Calu3 (cell line): ENCODE results near the gene SPON2. TPM values are rescaled to one million over a fixed set of nuclear protein-coding genes. Genes with fewer than 3 reads are reported as not detected.

Experiments
- Bru-seq: library from RNA; stranded (reverse); fragments of 400-500 nt; gene quantifications from one replicate; lab custom pipeline; 2021; lab: Mats Ljungman, UMichigan
- BruChase-seq, 2 experiments: library from RNA; stranded (reverse); fragments of 400-500 nt; gene quantifications; one replicate each; lab custom pipeline; 2021; lab: Mats Ljungman, UMichigan
- BruUV-seq: library from RNA; stranded (reverse); fragments of 400-500 nt; replicated peaks from 2 replicates; lab custom pipeline; 2021; lab: Mats Ljungman, UMichigan
- CTCF ChIA-PET: fragments of 300-600 bp; sonication (Branson Sonifier 250); formaldehyde crosslinking; loops from one replicate; lab custom pipeline; 2022; ENCODE audit warnings: antibody characterized with exemption; lab: Charles Lee
- DNase-seq: peaks from one replicate; pipeline ENCODE4 v3.0.0; 2022
- H3K27ac Mint-ChIP-seq: one replicate; pipeline ENCODE4 v1.8.0; 2022; ENCODE audit warnings: mixed read lengths; ENCODE audit not compliant: unreplicated experiment
- H3K27me3 Mint-ChIP-seq: one replicate; pipeline ENCODE4 v1.8.0; 2022; ENCODE audit warnings: mixed read lengths; ENCODE audit not compliant: unreplicated experiment
- H3K36me3 Mint-ChIP-seq: one replicate; pipeline ENCODE4 v1.8.0; 2022; ENCODE audit warnings: mild to moderate bottlenecking, moderate library complexity, mixed read lengths; ENCODE audit not compliant: insufficient read depth, unreplicated experiment
- H3K4me1 Mint-ChIP-seq: one replicate; pipeline ENCODE4 v1.8.0; 2022; ENCODE audit warnings: mild to moderate bottlenecking, low read depth, mixed read lengths; ENCODE audit not compliant: unreplicated experiment
- H3K4me3 Mint-ChIP-seq: one replicate; pipeline ENCODE4 v1.8.0; 2022; ENCODE audit warnings: mild to moderate bottlenecking, low read depth, moderate library complexity, mixed read lengths; ENCODE audit not compliant: unreplicated experiment
- H3K9me3 Mint-ChIP-seq: one replicate; pipeline ENCODE4 v1.8.0; 2022; ENCODE audit warnings: low read depth, mixed read lengths; ENCODE audit not compliant: unreplicated experiment
- CTCF ChIP-seq: fragments of 200-600 bp; IDR thresholded peaks from one replicate; pipeline ENCODE4 v1.8.0; 2022; ENCODE audit warnings: antibody characterized with exemption; ENCODE audit not compliant: unreplicated experiment
- intact Hi-C: fragments of 100-400 bp; cut with micrococcal nuclease; formaldehyde crosslinking; loops from one replicate; pipeline ENCODE4 v1.10.0; 2022; ENCODE audit not compliant: unreplicated experiment
- long read RNA-seq: library from polyadenylated mRNA; stranded (forward); transcript quantifications from one replicate; pipeline ENCODE4 v2.0.0, GENCODE V29; 2022
- total RNA-seq: library from RNA; stranded (reverse); gene quantifications from 2 replicates; pipeline ENCODE4 v1.2.3, GENCODE V29; 2022

The SPON2 gene
- total RNA-seq, result 2.2 and 2.4 TPM in 2 replicates
- Bru-seq, nascent RNA, result percentile 27 among the genes with signal in this experiment
- percentile 38 among the genes with signal in this experiment for BruChase-seq, experiment 1, labeled RNA remaining after a 6-hour chase
- percentile 27 among the genes with signal in this experiment for BruChase-seq, experiment 2, labeled RNA remaining after a 2-hour chase
- long read RNA-seq, partial matches to known transcripts, result 0 of 1 reads
- long read RNA-seq, other reads (novel, unspliced or antisense), result 0 of 1 reads

- Mint-ChIP-seq H3K9me3 (no peaks in the 10 kb centered on the region), H3K27ac (no peak within 1 kb of the TSS)
- CTCF ChIA-PET, result no interaction called here
Observed at GRCh38 chr4:1172228-1172851, at the start of gene SPON2. Gene SPON2 (minus strand): TSS chr4:1172583.

GRCh38 chr4:1221155-1221870, 48.9 kb upstream of the SPON2 start:
- H3K9me3 Mint-ChIP-seq, result no peaks in the 10 kb centered on the region

More at GRCh38 chr4:1172228-1172851, at the start of gene SPON2:
- no peak for TF ChIP-seq CTCF
- no peak for DNase-seq
- Mint-ChIP-seq H3K36me3 (peaks cover 4% of the 10 kb centered on the region), H3K4me3 (peak within 1 kb of the TSS; percentile 32), H3K27me3 (peaks cover 12% of the 10 kb centered on the region), H3K4me1 (no peaks in the 10 kb centered on the region)
- intact Hi-C loops, result no loop called here
- no TSS peak for BruUV-seq

GRCh38 chr4:1220566-1220965, 48.2 kb upstream of the SPON2 start:
- H3K9me3 Mint-ChIP-seq, result no peaks in the 10 kb centered on the region
- CTCF ChIA-PET, result interaction anchor here (0.7 kb wide), 1 partner anchor 14 kb away, joined by 4 read pairs; no protein-coding TSS in a partner anchor

More at GRCh38 chr4:1221155-1221870, 48.9 kb upstream of the SPON2 start:
- Mint-ChIP-seq H3K4me3 (no peak overlapping the region), H3K36me3 (peaks cover 51% of the 10 kb centered on the region), H3K4me1 (no peaks in the 10 kb centered on the region), H3K27ac (no peak overlapping the region), H3K27me3 (no peaks in the 10 kb centered on the region)
- CTCF ChIA-PET, result no interaction called here
- intact Hi-C loops, result no loop called here
- no peak for DNase-seq
- no peak for TF ChIP-seq CTCF
- BruUV-seq, result no TSS peak

More at GRCh38 chr4:1220566-1220965, 48.2 kb upstream of the SPON2 start:
- intact Hi-C loops, result no loop called here
- no peak overlapping the region for H3K4me3 Mint-ChIP-seq
- no peaks in the 10 kb centered on the region for H3K4me1 Mint-ChIP-seq
- TF ChIP-seq CTCF, result no peak
- BruUV-seq, result no TSS peak
- H3K36me3 Mint-ChIP-seq, result peaks cover 48% of the 10 kb centered on the region
- no peaks in the 10 kb centered on the region for H3K27me3 Mint-ChIP-seq
- no peak for DNase-seq
- H3K27ac Mint-ChIP-seq, result no peak overlapping the region
